Ascending aorta (tissue), 2 donors: Measurements from ENCODE around the gene ANKS3. TPM values are rescaled to one million over a fixed set of nuclear protein-coding genes. Genes with fewer than 3 reads are reported as not detected.

Source experiments
- DNase-seq, 2 donors: peaks; one replicate each; pipeline ENCODE4 v3.0.0-alpha.2; 2019; ENCODE audit warnings: low spot score in 2 of 2
- H3K27ac ChIP-seq, 2 donors: fragments of 200-600 bp; sonication (generic); one replicate each; pipeline ENCODE4 v1.5.1; 2016 to 2017; ENCODE audit warnings: mild to moderate bottlenecking in 1 of 2
- H3K27me3 ChIP-seq: fragments of 200-600 bp; sonication (generic); one replicate; pipeline ENCODE4 v1.5.1; 2017
- H3K36me3 ChIP-seq, 2 donors: fragments of 200-600 bp; sonication (generic); one replicate each; pipeline ENCODE4 v1.5.1; 2016
- H3K4me1 ChIP-seq, 2 donors: fragments of 200-600 bp; sonication (generic); one replicate each; pipeline ENCODE4 v1.5.1; 2016 to 2017; ENCODE audit warnings: mild to moderate bottlenecking in 1 of 2
- H3K4me3 ChIP-seq, 2 donors: fragments of 200-600 bp; sonication (generic); one replicate each; pipeline ENCODE4 v1.5.1; 2016 to 2017; ENCODE audit warnings: mild to moderate bottlenecking in 1 of 2
- H3K9me3 ChIP-seq, 2 donors: fragments of 200-600 bp; sonication (generic); one replicate each; pipeline ENCODE4 v1.5.1; 2016
- CTCF ChIP-seq, 3 experiments: fragments of 200-600 bp in 2 of 3; fragments of 450-650 bp in 1 of 3; sonication (generic) in 2 of 3; IDR thresholded peaks; one replicate each; pipeline ENCODE4 v1.5.1; 2016 to 2019; ENCODE audit warnings: antibody characterized with exemption in 3 of 3, mild to moderate bottlenecking in 1 of 3, moderate library complexity in 1 of 3
- intact Hi-C: fragments of 100-400 bp; cut with DNase I; formaldehyde crosslinking; loops from one replicate; pipeline ENCODE4 v1.15.1; 2023
- total RNA-seq: library from RNA; depleted of rRNA; stranded (reverse); fragments of >200 nt; gene quantifications from one replicate; pipeline ENCODE4 v1.1.0, GENCODE V29; 2016

The ANKS3 gene
- total RNA-seq, 1 donor from 2014 or later = 55.9 TPM

- Histone ChIP-seq H3K27me3 (no peaks in the 10 kb centered on the region), H3K4me1 (no peaks in the 10 kb centered on the region), H3K36me3 (peaks cover 68 to 80% of the 10 kb centered on the region in 2 donors), H3K4me3 (no peak overlapping the region), H3K9me3 (no peaks in the 10 kb centered on the region), H3K27ac (no peak overlapping the region)
- no peak for TF ChIP-seq CTCF (IDR thresholded peaks at IDR 0.05)
- intact Hi-C loops = no loop called here
- no peak for DNase-seq
These were observed 65.6 kb downstream of the ANKS3 start for GRCh38 chr16:4668313-4668960.

GRCh38 chr16:4667203-4667963, 66.7 kb downstream of the ANKS3 start:
- Histone ChIP-seq H3K4me3 (no peak overlapping the region), H3K4me1 (no peaks in the 10 kb centered on the region), H3K36me3 (peaks cover 63 to 75% of the 10 kb centered on the region in 2 donors), H3K9me3 (no peaks in the 10 kb centered on the region), H3K27me3 (no peaks in the 10 kb centered on the region), H3K27ac (no peak overlapping the region)
- intact Hi-C loops = no loop called here
- no peak for TF ChIP-seq CTCF (IDR thresholded peaks at IDR 0.05)
- DNase-seq = no peak

- H3K4me3 ChIP-seq = no peak overlapping the region
- no peaks in the 10 kb centered on the region for H3K9me3 ChIP-seq
- H3K36me3 ChIP-seq = peaks cover 63 to 69% of the 10 kb centered on the region in 2 donors
- H3K4me1 ChIP-seq = no peaks in the 10 kb centered on the region
- H3K27me3 ChIP-seq = no peaks in the 10 kb centered on the region
- no peak for TF ChIP-seq CTCF (IDR thresholded peaks at IDR 0.05)
- no peak for DNase-seq
- intact Hi-C loops = no loop called here
- H3K27ac ChIP-seq = no peak overlapping the region
These were observed 67.4 kb downstream of the ANKS3 start for GRCh38 chr16:4666537-4667202.

- TF ChIP-seq CTCF (IDR thresholded peaks at IDR 0.05) = no peak
- H3K4me1 ChIP-seq = no peaks in the 10 kb centered on the region
- no peak for DNase-seq
- H3K27me3 ChIP-seq = no peaks in the 10 kb centered on the region
- no peak overlapping the region for H3K27ac ChIP-seq
- H3K36me3 ChIP-seq = peaks cover 56 to 57% of the 10 kb centered on the region in 2 donors
- no peaks in the 10 kb centered on the region for H3K9me3 ChIP-seq
- intact Hi-C loops = no loop called here
- H3K4me3 ChIP-seq = no peak overlapping the region
These were observed 69.3 kb downstream of the ANKS3 start for GRCh38 chr16:4664538-4665418.

- H3K36me3 ChIP-seq = peaks cover 54 to 57% of the 10 kb centered on the region in 2 donors
- peak in 1 of 2 donors; percentile 29 for DNase-seq
- no peak for TF ChIP-seq CTCF (IDR thresholded peaks at IDR 0.05)
- H3K9me3 ChIP-seq = no peaks in the 10 kb centered on the region
- intact Hi-C loops = no loop called here
- H3K27me3 ChIP-seq = no peaks in the 10 kb centered on the region
- no peak overlapping the region for H3K4me3 ChIP-seq
- no peak overlapping the region for H3K27ac ChIP-seq
- no peaks in the 10 kb centered on the region for H3K4me1 ChIP-seq
These were observed 70.2 kb downstream of the ANKS3 start for GRCh38 chr16:4663777-4664465.
